ENCODE data around the gene GALNT15. TPM values are rescaled to one million over a fixed set of nuclear protein-coding genes. Genes with fewer than 3 reads are reported as not detected.

Gene GALNT15
- total and polyA plus RNA-seq, 12 donors: 2.9 to 22.8 (median 12.8) TPM

DNA sequence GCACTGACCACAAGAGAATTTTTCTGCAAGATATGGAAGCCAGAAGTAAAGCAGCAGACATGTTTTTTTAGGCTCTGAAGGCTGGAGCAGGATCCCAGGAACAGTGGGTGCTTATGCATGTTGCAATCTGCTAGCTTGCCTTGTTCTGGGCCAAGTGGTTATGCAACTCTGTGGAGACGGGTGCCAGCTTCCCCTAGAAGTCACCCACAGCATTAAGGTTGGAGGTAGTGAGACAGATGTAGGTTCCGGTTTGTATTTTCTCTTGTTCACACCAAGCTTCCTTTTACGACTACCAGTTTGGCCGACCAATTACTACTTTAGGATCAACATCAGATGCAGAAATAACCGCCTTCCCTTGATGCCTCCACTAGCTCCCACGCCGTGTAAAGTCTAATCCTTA lies 79.1 kb downstream of the GALNT15 start:
- H3K36me3 ChIP-seq (replicated peaks in 1 of 2): no peaks in the 10 kb centered on the region
- WGBS, 4 donors: 68 to 76% (median 72%) methylated on average over 7 of the region's 7 CpGs
- intact Hi-C loops (cut with DNase I): no loop called here
- H3K27ac ChIP-seq: peak overlapping the region in 1 of 5 donors; percentile 41
- TF ChIP-seq, protein P1, sequence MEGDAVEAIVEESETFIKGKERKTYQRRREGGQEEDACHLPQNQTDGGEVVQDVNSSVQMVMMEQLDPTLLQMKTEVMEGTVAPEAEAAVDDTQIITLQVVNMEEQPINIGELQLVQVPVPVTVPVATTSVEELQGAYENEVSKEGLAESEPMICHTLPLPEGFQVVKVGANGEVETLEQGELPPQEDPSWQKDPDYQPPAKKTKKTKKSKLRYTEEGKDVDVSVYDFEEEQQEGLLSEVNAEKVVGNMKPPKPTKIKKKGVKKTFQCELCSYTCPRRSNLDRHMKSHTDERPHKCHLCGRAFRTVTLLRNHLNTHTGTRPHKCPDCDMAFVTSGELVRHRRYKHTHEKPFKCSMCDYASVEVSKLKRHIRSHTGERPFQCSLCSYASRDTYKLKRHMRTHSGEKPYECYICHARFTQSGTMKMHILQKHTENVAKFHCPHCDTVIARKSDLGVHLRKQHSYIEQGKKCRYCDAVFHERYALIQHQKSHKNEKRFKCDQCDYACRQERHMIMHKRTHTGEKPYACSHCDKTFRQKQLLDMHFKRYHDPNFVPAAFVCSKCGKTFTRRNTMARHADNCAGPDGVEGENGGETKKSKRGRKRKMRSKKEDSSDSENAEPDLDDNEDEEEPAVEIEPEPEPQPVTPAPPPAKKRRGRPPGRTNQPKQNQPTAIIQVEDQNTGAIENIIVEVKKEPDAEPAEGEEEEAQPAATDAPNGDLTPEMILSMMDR (IDR thresholded peaks at IDR 0.05): no peak
- no peak for TF ChIP-seq POLR2A (IDR thresholded peaks at IDR 0.05)
- H3K4me3 ChIP-seq: no peak overlapping the region
- no peaks in the 10 kb centered on the region for H3K9me3 ChIP-seq (replicated peaks in 1 of 3)
- no peaks in the 10 kb centered on the region for H3K4me1 ChIP-seq (replicated peaks in 1 of 2)
- no peaks in the 10 kb centered on the region for H3K27me3 ChIP-seq
- peak in 5 of 7 donors; percentile 52 to 79 (median 66) for DNase-seq

DNA sequence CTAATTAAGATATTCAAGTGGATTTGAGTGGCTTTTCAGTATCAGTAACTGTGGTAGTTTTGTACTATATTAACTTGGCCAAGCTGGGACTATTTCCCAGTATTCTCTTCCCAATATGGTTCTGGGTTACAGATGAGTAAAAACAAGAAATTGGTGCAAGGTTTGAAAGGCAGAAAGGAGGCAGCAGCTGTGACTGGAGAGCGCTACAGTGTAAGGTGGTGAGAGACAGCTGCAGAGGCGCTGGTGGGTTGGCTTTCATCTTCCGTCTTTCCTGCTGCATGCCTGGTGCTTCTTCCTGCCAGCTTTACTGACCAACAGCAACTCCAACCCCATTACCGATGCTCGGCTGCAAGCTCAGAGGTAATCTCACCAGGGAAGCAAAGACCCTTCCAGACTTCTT lies 80.4 kb downstream of the GALNT15 start:
- intact Hi-C loops (cut with DNase I): no loop called here
- H3K27me3 ChIP-seq: no peaks in the 10 kb centered on the region
- H3K27ac ChIP-seq: no peak overlapping the region
- DNase-seq: no peak
- H3K4me1 ChIP-seq (replicated peaks in 1 of 2): no peaks in the 10 kb centered on the region
- H3K9me3 ChIP-seq (replicated peaks in 1 of 3): no peaks in the 10 kb centered on the region
- 72 to 86% (median 79%) methylated on average over 5 of the region's 5 CpGs for WGBS, 4 donors
- H3K4me3 ChIP-seq: no peak overlapping the region
- peaks cover 0 to 4% of the 10 kb centered on the region in 2 donors for H3K36me3 ChIP-seq (replicated peaks in 1 of 2)
- TF ChIP-seq, protein P1 (IDR thresholded peaks at IDR 0.05): no peak
- TF ChIP-seq POLR2A (IDR thresholded peaks at IDR 0.05): no peak

DNA sequence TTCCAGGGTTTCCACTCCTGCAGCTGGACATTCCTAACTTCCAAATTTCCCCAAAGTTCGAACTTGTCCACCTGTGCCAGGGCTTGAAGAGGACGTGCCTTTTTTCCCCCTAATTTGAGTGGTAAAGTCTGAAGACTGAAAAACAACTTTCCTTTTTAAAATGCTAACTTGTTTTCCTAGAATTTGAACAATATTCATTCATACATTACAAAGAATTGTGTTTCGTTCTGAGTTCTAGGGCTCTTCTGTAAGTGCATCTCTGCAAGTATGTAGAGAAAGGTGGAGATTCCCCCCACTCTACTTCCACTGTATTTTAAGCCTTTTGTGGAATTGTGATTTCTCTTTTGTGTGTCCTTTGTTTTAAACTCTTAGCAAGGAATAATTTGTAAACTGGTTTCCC lies 80.8 kb downstream of the GALNT15 start:
- H3K4me3 ChIP-seq: no peak overlapping the region
- no peaks in the 10 kb centered on the region for H3K4me1 ChIP-seq (replicated peaks in 1 of 2)
- peaks cover 0 to 8% of the 10 kb centered on the region in 2 donors for H3K36me3 ChIP-seq (replicated peaks in 1 of 2)
- WGBS, 4 donors: 74 to 82% (median 80%) methylated on average over 3 of the region's 3 CpGs
- H3K27ac ChIP-seq: no peak overlapping the region
- TF ChIP-seq POLR2A (IDR thresholded peaks at IDR 0.05): no peak
- TF ChIP-seq, protein P1 (IDR thresholded peaks at IDR 0.05): no peak
- intact Hi-C loops (cut with DNase I): no loop called here
- no peaks in the 10 kb centered on the region for H3K9me3 ChIP-seq (replicated peaks in 1 of 3)
- H3K27me3 ChIP-seq: no peaks in the 10 kb centered on the region
- no peak for DNase-seq

DNA sequence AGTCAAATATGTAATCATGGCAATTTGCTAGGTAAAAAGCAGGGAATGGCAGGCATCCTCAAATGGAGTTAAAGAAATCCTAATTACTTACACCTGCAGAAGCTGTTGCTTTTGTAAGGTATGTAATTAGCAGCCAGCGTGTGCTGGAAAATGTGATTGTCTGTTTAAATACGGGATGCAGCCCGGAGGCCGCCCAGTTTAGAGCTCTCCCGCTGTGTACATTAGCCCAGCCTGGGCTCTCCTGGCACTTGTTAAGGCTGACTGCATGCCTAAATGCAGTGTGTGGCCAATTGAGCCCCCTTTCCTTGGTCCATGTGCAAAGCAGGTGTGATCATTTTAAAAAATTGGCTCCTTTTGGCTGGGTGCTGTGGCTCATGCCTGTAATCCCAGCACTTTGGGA lies 81.2 kb downstream of the GALNT15 start:
- intact Hi-C loops (cut with DNase I): no loop called here
- Histone ChIP-seq H3K9me3 (replicated peaks in 1 of 3) (no peaks in the 10 kb centered on the region), H3K4me3 (no peak overlapping the region), H3K27me3 (no peaks in the 10 kb centered on the region), H3K36me3 (replicated peaks in 1 of 2) (peaks cover 0 to 12% of the 10 kb centered on the region in 2 donors), H3K4me1 (replicated peaks in 1 of 2) (no peaks in the 10 kb centered on the region), H3K27ac (no peak overlapping the region)
- DNase-seq: no peak
- 89 to 93% (median 90%) methylated on average over 2 to 5 of the region's 5 CpGs for WGBS, 4 donors
- TF ChIP-seq POLR2A (IDR thresholded peaks at IDR 0.05): no peak
- TF ChIP-seq, protein P1 (IDR thresholded peaks at IDR 0.05): no peak
